AG20443 (cell line): ENCODE measurements around the gene ZBTB7A.

ENCODE experiments used
- DNase-seq: peaks from one replicate; pipeline ENCODE4 v3.0.0; 2012; ENCODE audit warnings: low spot score, mixed read lengths

Gene ZBTB7A

DNA sequence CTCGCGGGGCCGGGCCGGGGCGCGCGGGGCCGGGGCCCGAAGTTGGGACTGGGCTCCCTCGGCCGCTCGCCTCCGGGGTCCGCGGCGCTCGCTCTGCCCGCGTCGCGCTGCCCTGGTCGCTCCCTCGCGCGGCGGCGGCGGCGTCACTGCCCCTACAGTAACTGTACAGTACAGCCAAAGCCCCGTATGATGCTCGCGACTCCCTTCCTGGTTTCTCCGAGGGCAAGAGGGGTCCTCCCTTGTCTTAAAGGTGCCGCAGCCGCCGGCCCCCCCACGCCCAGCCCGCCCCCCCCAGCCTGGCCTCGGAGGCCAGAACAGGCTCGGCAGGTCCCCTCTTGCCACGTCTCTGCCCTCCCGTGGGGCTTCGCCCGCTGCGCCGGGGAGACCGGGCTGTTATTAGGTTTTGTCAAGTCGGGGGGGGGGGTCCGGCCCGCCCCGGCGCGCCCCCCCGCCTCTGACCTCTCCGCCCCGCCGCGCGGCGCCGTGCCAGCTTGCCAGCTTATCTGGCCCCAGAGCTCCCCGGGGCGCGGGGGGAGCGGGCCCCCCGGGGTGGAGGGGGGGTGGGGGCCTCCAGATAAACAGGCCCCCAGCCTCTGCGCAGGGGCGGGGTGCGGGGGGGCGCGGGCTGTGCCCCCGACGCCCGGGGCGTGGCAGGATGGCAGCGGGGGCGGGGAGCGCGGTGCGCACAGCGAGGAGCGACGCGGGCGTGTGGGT, at the start of gene ZBTB7A:
Gene ZBTB7A (minus strand): TSS at position 218 of the 714 bp plus-strand sequence. CDS start 11,667 bp downstream, outside the sequence.
- DNase-seq: peak; percentile 78

- no peak for DNase-seq
Measured at GRCh38 chr19:4115818-4116385, 49.2 kb upstream of the ZBTB7A start.

- DNase-seq: no peak
Measured at GRCh38 chr19:4115050-4115817, 48.5 kb upstream of the ZBTB7A start.

DNA sequence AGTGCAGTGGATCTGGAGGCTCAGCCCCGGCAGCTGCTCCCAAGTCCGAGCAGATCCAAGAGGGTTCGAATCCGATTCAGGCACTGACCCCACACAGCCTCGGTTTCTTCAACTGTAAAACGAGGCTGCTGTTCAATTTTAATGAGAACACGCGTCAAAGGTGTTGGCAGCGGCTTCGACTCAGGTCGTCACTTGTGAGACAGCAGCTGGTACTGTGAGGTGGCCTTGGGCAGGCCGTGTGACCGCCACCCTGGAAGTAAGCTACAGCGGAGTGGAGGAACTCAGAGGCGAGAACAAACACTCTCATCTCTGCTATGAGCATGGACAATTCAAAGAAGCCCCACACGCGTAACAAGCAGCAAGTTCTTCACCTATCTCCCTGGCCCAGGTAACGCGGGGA, 47.5 kb upstream of the ZBTB7A start:
- no peak for DNase-seq

DNA sequence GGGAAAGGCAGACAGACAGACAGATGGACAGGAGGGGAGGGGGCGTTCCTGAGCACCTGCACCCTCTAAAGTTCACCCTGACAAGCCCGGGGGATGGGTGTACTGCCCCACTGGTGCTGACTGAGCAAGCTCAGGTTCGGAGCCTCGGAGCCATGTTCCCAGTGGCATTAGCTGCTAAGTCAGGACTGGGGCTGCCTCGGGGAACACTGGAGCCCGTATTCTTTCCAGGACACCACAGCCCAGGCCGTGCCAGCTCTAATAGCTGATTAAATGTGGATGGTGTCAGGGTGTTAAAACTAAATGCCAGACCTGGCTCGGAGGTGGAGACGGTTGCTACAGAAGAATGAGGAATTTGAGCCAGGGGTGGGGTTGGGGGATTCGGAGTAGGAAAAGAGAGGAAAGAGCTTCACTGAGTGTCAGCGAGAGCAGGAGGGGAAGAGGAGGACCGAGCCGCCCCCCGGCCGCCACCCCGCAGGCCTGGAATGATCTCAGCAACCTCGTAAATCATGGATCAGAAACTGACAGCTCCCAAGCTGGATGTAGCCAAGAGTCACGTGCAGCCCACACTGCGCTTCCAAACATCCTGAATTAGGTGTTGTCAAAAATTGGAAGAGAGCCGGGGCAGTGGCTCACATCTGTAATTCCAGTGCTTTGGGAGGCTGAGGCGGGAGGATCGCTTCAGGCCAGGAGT, 46.8 kb upstream of the ZBTB7A start:
- no peak for DNase-seq

DNA sequence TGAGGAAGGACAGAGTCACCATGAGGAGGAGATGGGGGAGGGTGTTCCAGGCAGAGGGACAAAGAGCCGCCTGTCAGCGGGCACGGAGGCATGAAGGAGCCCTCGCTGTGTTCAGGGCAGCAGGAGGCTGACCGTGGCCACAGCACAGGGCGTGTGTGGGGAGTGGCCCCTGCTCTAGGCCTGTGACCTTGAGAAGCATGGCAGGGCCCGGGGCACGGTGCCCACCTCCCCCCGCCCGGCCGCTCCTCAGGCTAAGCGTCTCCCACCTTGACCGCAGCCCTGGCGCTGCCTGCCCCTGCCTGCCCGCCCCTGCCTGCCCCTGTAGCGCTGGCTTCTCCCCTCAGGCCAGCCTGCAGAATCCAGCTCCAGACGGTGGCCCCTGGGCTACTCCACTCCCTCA, 45.7 kb upstream of the ZBTB7A start:
- no peak for DNase-seq

DNA sequence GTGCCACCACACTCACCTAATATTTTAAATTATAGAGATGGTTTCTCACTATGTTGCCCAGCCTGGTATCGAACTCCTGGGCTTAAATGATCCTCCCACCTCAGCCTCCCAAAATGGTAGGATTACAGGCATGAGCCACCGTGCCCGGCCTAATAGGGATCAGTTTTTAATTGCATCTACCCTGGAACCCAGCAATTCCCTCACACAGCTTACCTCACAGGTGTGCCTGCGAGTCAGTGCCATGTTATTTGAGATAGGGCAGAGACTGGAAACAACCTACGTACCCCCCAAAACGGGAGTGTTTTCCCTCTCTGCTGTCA, 42.9 kb upstream of the ZBTB7A start:
- no peak for DNase-seq

- no peak for DNase-seq
Measured at GRCh38 chr19:4108767-4109625, 42.3 kb upstream of the ZBTB7A start.

GRCh38 chr19:4103080-4103433, 36.4 kb upstream of the ZBTB7A start:
- DNase-seq: peak; percentile 38

DNA sequence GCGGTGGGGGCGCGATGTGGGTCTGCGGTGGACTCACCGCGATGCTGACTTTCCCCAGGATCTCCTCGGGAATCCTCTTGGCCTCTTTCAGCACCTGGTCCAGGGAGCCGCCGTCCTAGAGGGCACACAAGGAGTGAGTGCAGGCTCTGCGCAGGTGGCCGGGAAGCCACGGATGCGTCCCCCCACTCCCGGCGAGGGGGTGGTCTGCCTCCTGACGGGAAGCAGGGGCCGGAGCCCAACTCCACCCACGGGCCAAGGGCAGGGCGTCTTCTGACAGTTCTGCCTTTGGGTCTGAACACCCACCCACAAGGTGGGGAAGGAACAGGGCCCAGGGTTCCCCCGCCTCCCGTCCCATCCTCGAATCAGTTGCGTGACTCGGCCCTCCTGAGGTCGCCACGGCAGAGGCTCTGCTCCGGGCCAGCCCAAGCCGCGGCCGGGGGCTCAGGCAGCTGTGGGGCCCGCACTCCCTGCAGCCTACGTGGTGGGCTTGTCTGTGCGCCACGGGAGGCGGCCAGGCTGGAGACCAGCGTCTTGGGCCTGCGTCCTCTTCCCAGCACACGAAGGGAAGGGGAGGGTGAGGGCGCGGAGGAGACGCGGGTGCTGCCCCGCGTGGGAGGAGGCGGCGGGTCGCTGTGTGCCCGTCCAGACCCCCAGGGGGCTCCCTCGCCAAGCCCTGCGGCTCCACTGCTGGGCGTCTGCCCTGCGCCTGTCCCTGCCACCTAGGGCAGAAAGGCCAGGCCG, 35.8 kb upstream of the ZBTB7A start:
- DNase-seq: no peak

DNA sequence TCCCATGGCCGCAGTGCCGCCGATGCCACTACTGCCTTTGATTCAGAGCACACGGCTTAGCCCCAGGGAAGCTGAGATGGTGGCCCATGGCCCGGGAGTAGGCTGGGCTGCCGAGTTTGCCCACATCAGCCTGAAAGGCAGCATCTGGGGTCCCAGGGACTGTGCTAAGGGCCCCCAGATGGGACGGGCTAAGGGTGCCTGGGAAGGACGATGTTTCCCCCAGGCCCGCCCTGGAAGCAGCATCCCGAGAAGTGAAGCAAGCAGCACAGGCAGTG, 34.7 kb upstream of the ZBTB7A start:
- no peak for DNase-seq

DNA sequence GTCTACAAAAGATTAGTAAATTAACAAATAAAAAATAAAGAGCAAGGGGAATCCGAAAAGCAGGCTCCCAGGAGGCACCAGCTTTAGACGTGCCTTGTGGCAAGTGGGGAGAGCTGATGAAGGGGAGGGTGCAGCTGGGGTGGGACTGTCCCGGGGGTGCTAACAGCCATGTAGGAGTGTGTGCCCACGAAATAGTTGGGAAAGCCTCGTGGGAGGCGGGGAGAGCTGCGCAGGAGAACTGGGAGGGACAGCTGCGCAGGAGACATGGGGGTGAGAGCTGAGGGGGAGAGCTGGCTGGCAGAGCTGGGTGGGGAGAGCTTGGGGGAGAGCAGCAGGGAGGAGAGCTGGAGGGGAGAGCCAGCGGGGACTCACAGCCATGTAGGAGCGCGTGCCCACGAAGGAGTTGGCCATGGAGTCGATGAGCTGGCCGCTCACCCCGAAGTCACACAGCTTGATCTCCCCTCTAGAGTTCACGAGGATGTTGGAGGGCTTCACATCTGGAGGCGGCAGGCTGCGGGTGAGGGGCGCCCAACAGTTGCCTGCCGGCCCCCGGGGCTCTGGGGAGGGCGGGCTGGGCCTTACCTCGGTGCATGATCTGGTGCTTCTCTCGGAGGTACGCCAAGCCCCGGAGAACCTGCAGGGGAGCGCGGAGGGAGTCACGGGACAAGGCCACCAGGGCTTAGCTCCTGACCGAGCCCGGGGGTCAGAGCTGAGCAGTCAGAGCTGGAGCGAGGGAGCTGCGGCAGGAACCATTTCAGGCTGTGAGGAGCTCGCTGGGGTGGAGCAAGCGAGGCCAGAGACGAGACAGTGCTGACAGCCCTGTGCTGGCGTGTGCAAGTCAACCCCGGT, 34.2 kb upstream of the ZBTB7A start:
- no peak for DNase-seq

DNA sequence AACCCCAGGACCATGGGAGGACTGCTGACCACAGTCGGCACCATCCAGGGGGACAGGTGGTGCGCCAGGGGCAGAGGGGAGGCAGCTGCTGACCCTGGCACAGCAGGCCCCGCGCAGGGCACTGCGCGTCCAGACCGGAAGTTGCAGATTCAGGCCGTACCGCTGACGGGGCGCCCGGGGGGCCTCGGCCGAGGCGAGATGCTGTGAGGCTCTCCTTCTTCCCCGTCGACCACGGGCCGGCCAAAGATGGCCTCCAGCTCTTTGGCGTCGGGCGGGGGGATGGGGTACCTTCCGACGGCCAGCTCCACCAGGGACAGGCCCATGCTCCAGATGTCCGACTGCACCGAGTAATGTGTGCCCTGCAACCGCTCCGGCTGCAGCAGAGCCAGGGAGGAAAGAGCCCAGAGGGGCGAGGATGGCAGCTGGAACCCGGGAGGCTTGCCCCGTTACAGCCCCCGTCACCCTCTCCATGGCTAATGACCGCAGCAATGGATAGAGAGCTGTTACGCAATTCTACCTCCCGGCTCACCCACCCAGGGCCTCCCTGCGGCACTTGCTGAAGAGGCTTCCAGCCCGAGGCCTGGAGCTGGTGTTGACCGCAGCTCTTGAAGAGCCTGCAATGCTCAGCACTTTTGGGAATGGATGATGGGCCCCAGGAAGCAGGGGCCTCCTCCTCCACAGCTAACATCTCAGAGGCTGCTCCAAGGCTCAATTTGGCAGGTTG, 32.5 kb upstream of the ZBTB7A start:
- DNase-seq: no peak

- DNase-seq: no peak
Measured at GRCh38 chr19:4098493-4098892, 31.8 kb upstream of the ZBTB7A start.

- no peak for DNase-seq
Measured at GRCh38 chr19:4097501-4097900, 30.8 kb upstream of the ZBTB7A start.

- no peak for DNase-seq
Measured at GRCh38 chr19:4096049-4096892, 29.6 kb upstream of the ZBTB7A start.

DNA sequence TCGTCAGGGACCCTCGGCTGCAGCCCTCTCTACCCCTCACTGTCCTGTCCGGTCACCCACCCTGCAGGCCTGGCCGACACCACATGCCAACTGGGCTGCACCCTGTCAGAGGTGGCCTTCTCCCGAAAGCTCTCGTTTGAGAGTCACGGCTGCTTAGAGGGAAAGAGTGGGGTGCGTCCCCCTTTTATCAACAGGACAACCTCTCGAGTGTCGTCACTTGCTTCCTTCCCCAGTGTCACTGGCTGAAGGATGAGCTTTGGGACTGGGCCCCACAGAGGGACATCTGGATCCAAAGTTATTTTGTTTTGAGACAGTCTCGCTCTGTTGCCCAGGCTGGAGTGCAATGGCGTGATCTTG, 28.8 kb upstream of the ZBTB7A start:
- DNase-seq: no peak

DNA sequence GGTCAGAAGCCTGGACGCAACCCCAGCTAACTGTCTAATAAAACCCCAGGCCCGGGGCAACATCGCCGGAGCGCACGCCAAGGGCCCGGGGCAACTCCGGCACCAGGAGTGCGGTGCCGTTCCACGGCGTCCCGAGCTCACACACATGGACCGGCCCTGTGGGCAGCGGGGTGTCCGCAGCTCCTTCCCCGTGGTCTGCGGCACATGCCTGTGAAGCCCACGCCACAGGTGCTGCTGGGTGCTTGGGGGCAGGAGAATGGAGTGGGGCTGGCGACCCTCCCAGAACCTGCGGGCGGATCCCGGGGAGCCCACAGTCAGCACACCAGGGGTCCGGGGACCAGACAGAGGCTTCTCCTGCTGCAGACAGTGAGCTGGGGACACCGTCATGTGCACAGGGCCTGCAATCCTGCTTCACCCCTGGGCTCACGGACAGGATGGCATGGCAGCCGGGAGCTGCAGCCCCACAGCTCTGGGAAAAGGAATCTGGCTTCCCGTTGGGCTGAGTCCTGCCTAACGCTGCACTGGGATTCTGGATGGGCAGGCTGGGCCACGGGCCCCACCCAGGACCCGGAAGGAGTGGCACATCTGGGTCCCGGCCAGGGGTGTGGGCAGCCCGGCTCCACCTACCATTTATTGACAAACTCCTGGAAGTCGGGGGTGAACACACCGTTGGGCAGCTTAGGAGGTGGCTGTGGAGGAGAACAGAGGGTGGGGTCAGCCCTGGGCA, 28.2 kb upstream of the ZBTB7A start:
- DNase-seq: no peak
